ENCODE measurements around the gene CRYGN.

CRYGN gene

DNA sequence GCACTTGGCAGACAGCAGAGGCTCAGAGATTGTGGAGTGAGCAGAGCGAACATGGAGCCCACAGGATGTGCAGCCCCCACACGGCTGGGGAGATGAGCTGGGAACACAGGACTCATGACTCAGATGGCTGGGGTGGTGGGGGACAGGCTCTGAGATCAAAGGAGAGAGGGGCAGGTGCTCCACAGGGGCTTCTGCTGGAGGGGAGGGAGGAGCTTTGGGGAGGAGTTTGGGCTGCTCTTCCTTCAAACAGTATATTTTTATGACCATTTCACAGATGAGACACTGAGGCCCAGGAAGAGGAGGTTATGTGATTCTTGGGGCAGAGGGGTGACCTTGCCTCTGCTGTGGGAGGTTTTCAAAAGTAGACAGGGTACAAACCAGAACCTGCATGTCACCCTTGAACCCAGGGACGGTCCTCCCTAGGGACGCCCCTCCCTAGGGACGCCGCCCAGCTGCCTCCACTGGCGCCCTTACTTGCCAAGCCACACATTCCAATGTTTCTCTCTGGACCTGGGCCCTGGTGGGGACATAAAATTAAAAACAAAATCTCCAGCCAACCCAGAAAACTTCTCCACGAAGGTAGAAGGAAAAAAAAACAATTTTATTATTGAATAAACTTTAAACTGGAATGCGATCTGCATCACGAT is 981 bp upstream of the CRYGN start:
- TF ChIP-seq, protein P1, sequence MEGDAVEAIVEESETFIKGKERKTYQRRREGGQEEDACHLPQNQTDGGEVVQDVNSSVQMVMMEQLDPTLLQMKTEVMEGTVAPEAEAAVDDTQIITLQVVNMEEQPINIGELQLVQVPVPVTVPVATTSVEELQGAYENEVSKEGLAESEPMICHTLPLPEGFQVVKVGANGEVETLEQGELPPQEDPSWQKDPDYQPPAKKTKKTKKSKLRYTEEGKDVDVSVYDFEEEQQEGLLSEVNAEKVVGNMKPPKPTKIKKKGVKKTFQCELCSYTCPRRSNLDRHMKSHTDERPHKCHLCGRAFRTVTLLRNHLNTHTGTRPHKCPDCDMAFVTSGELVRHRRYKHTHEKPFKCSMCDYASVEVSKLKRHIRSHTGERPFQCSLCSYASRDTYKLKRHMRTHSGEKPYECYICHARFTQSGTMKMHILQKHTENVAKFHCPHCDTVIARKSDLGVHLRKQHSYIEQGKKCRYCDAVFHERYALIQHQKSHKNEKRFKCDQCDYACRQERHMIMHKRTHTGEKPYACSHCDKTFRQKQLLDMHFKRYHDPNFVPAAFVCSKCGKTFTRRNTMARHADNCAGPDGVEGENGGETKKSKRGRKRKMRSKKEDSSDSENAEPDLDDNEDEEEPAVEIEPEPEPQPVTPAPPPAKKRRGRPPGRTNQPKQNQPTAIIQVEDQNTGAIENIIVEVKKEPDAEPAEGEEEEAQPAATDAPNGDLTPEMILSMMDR (conservative IDR thresholded peaks at IDR 0.05; ENCODE audit: low read length) = no peak
- no peak overlapping the region for H3K4me3 ChIP-seq (ENCODE audit: low read length)
- DNase-seq (ENCODE audit: low read depth) = no peak

DNA sequence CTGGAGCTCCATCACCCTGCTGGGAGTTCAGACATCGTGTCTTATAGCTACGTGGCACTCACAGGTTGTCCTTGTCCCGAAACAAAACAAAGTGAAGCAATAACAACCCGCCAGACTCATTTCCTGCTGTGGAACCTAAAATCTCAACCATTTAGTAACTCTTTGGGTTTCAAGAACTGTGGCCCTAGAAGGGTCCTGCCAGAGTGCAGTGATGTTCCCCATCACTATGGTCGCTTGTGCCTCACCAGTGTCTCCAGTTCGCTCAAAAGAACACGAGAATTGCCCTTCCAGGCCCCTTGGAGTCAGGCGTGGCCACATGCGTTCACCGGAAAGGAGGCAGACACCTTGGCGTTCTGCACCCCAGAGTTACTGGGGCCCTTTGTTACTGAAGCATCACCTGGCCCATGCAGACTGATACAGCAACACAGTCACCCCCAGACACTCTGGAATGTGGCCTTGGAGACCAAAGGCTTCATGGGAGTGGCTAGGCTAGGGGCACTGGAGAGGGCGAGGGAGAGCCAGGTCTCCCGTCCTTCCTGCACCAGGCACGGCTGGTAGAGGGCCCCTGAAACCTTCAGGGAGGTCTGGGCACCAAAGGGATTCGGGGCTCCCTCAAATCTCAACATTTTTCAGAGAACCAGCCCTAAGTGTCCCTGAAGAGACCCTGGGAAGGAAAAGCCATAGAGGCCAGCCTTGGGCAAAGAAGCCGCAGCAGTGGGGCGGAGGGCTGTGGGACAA is 908 bp downstream of the CRYGN start:
- no peak for DNase-seq (ENCODE audit: low read depth)
- H3K4me3 ChIP-seq (ENCODE audit: low read length) = no peak overlapping the region
- TF ChIP-seq, protein P1 (conservative IDR thresholded peaks at IDR 0.05; ENCODE audit: low read length) = no peak

DNA sequence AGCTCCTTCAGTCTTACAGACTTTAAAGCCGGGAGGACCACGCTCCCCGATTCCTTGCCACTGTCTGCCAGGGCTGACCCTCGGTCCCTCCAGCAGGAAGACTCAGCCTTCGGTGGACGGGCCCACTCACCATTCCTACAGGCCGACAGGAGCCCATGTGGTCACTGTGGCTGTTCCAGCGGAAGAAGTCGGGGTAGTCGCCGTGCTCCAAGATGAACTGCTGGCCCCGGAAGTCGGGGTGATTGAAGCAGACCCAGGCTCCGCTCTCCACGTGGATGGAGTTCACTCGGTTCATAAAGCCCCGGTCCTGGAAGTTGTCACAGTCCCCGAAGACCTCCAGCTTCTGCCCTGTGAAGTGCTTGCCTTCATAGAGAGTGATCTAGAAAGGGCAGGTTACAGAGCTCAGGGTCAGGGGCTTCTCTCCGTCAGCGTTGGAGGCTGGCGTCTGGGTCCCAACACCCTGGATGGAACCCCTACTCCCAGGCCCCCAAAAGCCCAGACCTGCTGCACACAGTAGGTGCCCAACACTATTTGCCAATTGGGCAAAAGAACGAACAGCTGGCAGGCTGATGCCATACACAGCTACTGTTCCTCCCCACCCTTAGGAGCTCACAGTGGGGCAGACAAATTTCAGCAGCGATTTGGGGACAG is 1.9 kb downstream of the CRYGN start:
- no peak for DNase-seq (ENCODE audit: low read depth)
- no peak overlapping the region for H3K4me3 ChIP-seq (ENCODE audit: low read length)
- TF ChIP-seq, protein P1 (conservative IDR thresholded peaks at IDR 0.05; ENCODE audit: low read length) = no peak

DNA sequence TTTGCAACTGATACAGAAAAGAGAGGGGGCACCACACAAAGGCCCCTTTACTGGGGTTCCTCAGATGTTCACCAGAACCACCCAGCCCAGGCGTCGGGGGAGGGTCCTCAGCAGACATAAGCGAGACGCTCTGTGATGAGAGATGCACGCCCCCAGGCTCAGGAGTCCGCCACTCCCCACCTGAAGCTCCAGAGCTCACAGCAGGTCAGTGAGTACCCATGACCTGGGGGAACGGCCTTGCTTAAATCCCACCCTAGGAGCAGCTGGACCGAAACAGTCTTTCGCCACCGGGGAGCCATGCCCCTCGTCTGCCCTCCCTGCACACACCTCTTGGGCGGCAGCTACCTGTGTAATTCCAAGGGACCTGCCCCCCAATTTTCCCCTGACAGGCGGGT is 2.8 kb downstream of the CRYGN start:
- TF ChIP-seq, protein P1 (conservative IDR thresholded peaks at IDR 0.05; ENCODE audit: low read length) = no peak
- no peak overlapping the region for H3K4me3 ChIP-seq (ENCODE audit: low read length)

DNA sequence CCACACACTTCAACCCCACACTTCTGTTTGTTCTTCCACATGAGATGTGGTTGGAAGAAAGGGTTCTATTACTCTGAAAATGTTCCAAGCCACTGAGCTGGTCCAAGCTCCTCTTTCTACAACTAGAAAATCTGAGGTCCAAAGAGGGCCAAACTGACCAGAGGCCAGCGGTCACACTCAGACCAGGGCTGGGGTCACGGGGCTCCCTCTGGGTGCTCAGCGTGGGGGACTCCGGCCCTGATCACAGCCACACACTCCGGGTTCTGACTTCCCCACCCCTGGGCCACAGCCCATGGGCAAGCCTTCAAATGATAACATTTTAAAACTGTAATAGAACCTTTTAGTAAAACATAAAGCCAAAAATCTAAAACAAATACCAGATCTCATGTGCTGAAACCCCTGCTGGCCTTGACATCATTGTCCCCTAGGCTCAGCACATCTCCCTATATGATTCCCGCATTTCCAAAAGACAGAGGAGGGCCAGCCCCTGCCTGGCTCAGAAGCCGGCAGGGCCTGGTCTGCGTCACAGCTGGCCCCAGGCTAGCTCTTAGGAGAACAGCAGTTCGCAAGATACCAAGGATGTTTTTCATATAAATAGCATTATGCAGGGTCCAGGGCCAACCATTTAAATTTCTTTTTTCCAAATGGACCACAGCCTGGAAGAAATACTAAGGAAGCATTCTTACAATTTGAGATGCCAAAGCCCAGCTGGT is 3.3 kb downstream of the CRYGN start:
- TF ChIP-seq, protein P1 (conservative IDR thresholded peaks at IDR 0.05; ENCODE audit: low read length) = no peak
- DNase-seq (ENCODE audit: low read depth) = no peak
- no peak overlapping the region for H3K4me3 ChIP-seq (ENCODE audit: low read length)

More for the DNA sequence above, 2.8 kb downstream of the CRYGN start:
- DNase-seq (ENCODE audit: low read depth) = no peak

DNA sequence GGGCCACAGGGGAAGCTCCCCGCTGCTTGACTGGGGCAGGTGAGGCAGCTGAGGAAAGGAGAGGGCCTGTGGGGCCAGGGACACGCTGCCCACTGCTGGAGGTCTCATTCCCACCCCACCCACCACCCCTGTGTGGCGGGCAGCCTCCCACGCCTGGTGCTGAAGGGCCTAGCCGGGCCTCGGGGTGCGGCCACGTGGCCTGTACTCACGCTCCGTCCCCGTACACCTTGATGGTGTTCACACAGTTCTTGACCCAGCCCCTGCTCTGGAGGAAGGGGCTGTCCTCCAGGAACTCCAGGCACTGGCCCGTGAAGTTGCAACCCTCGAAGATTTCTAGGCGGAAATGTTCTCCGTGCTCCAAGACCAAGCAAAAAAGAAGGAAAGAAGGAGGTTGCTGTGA is 4.0 kb downstream of the CRYGN start:
- TF ChIP-seq, protein P1 (conservative IDR thresholded peaks at IDR 0.05; ENCODE audit: low read length) = no peak
- H3K4me3 ChIP-seq (ENCODE audit: low read length) = no peak overlapping the region
- no peak for DNase-seq (ENCODE audit: low read depth)
